AG09309 (cell line): ENCODE measurements around the gene ZNF319.
"Not testable (repeated sequence)": the region's sequence is repeated elsewhere in the genome, so short reads cannot be mapped to it uniquely, and the experiment has no call there.

ENCODE experiments used
- DNase-seq: peaks from one replicate; pipeline ENCODE4 v3.0.0-alpha.2; 2010; ENCODE audit warnings: low read depth
- H3K4me3 ChIP-seq: 2 replicates; pipeline ENCODE4 v1.5.1; 2011; ENCODE audit warnings: mild to moderate bottlenecking, low read depth, low read length, moderate library complexity; ENCODE audit not compliant: control insufficient read depth
- TF ChIP-seq, protein P1 (sequence below): IDR thresholded peaks from 2 replicates; pipeline ENCODE4 v1.5.1; 2011; ENCODE audit warnings: mild to moderate bottlenecking, low read depth, low read length, inconsistent platforms; ENCODE audit not compliant: insufficient read depth, control insufficient read depth; ENCODE audit errors: missing control alignments

ZNF319 gene

DNA sequence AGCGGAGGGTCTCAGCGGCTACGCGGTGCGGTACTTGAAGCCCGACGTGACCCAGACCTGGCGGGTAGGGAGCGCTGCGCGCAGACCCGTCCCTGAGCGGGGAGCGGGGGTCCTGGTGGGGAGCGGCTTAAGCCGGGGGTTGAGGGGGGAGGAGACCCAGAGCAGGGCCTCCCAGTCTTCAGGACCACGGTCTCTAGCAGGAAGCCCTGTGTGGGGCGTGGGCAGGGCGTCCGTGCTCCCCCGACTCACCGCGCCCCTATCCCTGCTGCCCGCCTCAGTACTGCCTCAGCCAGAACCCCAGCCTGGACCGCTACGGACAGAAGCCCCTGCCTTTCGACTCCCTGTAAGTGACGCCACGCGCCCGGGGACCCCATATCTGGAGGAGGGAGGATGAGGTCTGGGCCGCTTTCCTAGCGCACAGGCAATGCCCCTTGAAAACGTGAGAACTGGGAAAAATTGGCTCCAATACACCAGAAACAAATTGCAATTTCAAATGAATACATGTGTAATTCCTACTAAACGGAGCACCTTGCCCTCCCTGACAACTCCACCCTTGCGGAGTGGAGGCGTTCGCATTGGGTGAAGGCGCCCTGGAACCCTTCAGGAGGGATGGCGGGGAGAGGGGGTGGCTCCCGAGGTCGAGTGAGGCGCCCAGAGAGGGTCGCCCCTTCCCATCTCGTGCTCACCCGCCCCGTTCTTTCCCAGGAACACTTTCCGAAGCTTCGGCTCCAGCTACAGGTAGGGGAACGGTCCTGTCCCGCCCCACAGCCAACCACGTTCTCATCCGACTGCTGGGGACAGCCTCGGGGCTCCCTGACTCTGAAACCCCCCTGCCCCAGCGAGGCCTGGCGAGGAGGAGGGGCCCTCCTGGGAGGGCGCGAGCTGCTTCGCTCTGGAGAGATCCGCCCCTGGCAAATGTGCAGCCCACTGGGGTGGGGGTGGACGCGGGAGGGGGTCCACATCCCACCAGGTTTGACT lies 15.0 kb downstream of the ZNF319 start:
- TF ChIP-seq, protein P1, sequence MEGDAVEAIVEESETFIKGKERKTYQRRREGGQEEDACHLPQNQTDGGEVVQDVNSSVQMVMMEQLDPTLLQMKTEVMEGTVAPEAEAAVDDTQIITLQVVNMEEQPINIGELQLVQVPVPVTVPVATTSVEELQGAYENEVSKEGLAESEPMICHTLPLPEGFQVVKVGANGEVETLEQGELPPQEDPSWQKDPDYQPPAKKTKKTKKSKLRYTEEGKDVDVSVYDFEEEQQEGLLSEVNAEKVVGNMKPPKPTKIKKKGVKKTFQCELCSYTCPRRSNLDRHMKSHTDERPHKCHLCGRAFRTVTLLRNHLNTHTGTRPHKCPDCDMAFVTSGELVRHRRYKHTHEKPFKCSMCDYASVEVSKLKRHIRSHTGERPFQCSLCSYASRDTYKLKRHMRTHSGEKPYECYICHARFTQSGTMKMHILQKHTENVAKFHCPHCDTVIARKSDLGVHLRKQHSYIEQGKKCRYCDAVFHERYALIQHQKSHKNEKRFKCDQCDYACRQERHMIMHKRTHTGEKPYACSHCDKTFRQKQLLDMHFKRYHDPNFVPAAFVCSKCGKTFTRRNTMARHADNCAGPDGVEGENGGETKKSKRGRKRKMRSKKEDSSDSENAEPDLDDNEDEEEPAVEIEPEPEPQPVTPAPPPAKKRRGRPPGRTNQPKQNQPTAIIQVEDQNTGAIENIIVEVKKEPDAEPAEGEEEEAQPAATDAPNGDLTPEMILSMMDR = no peak
- no peak overlapping the region; the same call in 1 of the 2 replicates for H3K4me3 ChIP-seq
- DNase-seq = no peak

DNA sequence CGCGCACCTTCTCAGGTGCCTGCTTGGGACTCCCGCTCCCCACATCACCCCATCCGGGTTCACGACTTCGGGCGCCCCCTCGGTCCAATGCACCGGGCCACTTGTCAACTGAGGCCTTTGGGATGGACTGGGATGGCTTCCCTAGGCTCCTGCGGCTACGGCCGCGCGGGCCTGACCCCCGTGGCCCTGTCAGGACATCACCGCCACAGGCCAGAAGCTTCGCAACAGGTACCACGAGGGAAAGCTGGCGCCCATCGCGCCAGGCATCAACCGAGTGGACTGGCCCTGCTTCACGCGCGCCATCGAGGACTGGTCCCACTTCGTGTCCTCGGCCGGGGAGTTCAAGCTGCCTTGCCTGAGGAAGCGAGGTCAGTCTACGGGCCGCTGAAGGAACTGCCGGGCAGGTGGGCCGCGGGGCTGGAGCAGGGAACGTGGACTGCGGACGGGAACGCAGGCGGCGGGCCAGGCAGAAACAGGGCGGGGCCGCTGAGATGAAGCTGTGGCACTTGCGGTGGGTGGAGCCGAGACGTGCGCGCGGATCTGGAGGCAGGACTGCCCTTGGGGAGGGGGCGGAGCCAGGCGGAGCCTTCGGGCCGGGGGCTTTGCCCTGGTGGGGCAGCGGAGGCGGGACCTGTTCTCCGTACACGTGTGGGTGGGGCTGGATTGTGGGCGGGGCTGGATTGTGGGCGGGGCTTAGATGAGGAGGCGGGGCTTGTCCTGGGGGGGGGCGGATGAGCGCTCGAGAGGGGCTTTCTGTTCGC lies 15.8 kb downstream of the ZNF319 start:
- no peak for DNase-seq
- TF ChIP-seq, protein P1 = no peak
- peak overlapping the region; percentile 29 for H3K4me3 ChIP-seq

DNA sequence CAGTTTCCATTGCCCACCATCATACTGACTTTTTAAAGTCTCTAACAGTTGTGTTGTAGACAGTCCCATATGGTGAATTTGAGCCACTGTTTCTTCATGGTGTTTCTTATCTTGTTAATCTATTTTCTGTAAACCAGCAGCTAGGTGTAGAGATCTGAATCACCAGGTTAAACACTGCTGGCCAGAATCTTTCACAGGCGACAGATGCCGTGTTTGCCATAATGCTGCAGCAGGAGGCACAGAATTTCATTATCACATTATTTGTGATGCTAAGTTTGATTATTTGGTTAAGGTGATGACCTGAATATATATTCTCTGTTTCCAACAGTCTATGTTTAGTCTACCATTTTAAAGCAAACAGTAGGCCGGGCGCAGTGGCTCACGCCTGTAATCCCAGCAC lies 18.1 kb downstream of the ZNF319 start:
- DNase-seq = no peak
- H3K4me3 ChIP-seq = no peak overlapping the region
- TF ChIP-seq, protein P1 = no peak

DNA sequence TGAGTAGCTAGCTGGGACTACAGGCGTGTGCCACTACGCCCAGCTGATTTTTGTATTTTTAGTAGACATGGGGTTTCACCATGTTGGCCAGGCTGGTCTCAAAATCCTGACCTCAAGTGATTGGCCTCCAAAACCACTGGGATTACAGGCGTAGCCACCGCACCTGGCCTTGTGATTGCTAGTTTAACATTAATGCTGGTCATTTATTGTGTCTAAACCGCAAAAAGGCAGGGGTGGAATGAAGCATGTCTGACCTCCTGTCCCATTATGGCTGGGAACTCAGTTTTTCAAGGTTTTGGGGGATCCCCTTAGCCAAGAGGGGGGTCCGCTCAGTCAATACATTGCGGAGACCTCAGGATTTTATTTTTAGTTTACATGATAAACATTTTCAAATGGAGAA lies 18.8 kb downstream of the ZNF319 start:
- DNase-seq = no peak
- TF ChIP-seq, protein P1 = no peak

DNA sequence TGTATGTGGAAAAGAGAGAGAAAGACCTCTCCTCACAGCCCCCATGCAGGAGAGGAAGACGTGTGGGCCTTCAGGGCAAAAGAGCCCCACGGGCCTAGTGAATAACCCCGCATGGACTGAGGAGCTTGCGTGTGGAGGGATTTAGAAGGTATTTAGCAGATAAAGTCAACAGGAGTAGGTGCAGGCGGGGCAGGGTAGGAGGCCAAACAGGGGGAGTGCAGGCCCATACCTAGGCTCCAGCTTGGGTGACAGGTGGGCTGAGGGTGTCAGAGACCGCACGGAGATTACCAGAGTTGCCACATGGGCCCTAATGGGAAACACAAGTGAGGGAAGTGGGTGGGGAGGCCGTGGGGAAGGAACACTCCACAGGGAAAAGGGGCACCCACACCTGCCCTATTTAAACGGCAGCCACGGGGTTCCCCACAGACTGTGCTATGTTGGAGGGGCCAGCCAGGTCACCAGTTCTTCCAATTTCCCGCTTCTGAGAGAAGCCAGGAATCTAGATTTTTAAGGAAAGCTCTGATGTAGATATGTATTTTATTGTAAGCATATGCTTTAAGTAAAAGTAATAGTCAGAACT lies 21.4 kb downstream of the ZNF319 start:
- no peak for DNase-seq
- H3K4me3 ChIP-seq = no peak overlapping the region
- TF ChIP-seq, protein P1 = no peak

More for the DNA sequence above, 18.8 kb downstream of the ZNF319 start:
- H3K4me3 ChIP-seq = no peak overlapping the region

DNA sequence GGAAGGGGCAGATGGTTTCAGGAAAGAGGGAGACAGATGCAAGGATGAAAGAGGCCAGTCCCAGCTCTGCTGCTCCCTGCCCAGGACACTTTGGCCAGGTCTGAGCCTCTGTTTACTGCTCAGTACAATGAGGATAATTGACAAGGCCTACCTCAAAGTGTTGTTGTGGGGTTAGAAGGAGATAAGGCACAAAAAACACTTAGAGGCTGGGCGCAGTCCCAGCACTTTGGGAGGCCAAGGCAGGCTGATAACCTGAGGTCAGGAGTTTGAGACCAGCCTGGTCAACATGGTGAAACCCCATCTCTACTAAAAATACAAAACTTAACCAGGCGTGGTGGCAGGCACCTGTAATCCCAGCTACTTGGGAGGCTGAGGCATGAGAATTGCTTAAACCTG lies 22.4 kb downstream of the ZNF319 start:
- not testable (repeated sequence) for H3K4me3 ChIP-seq

More for the DNA sequence above, 22.4 kb downstream of the ZNF319 start:
- not testable (repeated sequence) for DNase-seq
